OCI-LY1 (cell line): Measurements from ENCODE around the gene RPL36.

ENCODE experiments used
- H2AFZ ChIP-seq: fragments of 200-600 bp; sonication (generic), shearing (Covaris generic); 2 replicates; pipeline ENCODE4 v1.6.0; 2014; ENCODE audit warnings: antibody characterized with exemption, mild to moderate bottlenecking, low read length
- H3F3A ChIP-seq: fragments of 200-600 bp; sonication (generic), shearing (Covaris generic); 2 replicates; pipeline ENCODE4 v1.6.0; 2014; ENCODE audit warnings: mild to moderate bottlenecking, antibody characterized with exemption, low read length, moderate library complexity; ENCODE audit not compliant: insufficient read depth
- H3K27ac ChIP-seq: fragments of 200-600 bp; sonication (generic); 2 replicates; pipeline ENCODE4 v1.5.1; 2014; ENCODE audit warnings: low read length, mixed run types, mild to moderate bottlenecking, low read depth; ENCODE audit not compliant: poor library complexity, severe bottlenecking
- H3K27me3 ChIP-seq: fragments of 200-600 bp; sonication (generic); 2 replicates; pipeline ENCODE4 v1.6.0; 2014; ENCODE audit warnings: antibody characterized with exemption, mild to moderate bottlenecking, low read length, moderate library complexity; ENCODE audit not compliant: insufficient read depth
- H3K36me3 ChIP-seq: fragments of 200-600 bp; sonication (generic); 2 replicates; pipeline ENCODE4 v1.6.1; 2014; ENCODE audit warnings: mild to moderate bottlenecking, antibody characterized with exemption, low read length, moderate library complexity, mixed read lengths; ENCODE audit not compliant: insufficient read depth
- H3K4me1 ChIP-seq: fragments of 200-600 bp; sonication (generic); 2 replicates; pipeline ENCODE4 v1.5.1; 2014; ENCODE audit warnings: mild to moderate bottlenecking, low read length, moderate library complexity; ENCODE audit not compliant: insufficient read depth, severe bottlenecking
- H3K4me2 ChIP-seq: fragments of 200-600 bp; sonication (generic), shearing (Covaris generic); 2 replicates; pipeline ENCODE4 v1.6.1; 2014; ENCODE audit warnings: low read length
- H3K4me3 ChIP-seq: fragments of 200-600 bp; sonication (generic); 2 replicates; pipeline ENCODE4 v1.5.1; 2014; ENCODE audit warnings: low read length, low read depth, mild to moderate bottlenecking, mixed read lengths; ENCODE audit not compliant: poor library complexity, severe bottlenecking
- H3K79me2 ChIP-seq: fragments of 200-600 bp; shearing (Covaris generic); 2 replicates; pipeline ENCODE4 v1.6.1; 2016; ENCODE audit warnings: mixed run types, low read length, mixed read lengths; ENCODE audit not compliant: insufficient read depth
- H3K9ac ChIP-seq: fragments of 200-600 bp; sonication (generic), shearing (Covaris generic); 2 replicates; pipeline ENCODE4 v1.6.1; 2014; ENCODE audit warnings: mild to moderate bottlenecking, low read length, mixed read lengths
- H3K9me2 ChIP-seq: fragments of 200-600 bp; sonication (generic), shearing (Covaris generic); 2 replicates; pipeline ENCODE4 v1.6.1; 2014; ENCODE audit warnings: low read depth, mild to moderate bottlenecking, low read length, mixed read lengths
- H3K9me3 ChIP-seq: fragments of 200-600 bp; shearing (Covaris generic); 2 replicates; pipeline ENCODE4 v1.6.1; 2014; ENCODE audit warnings: low read length, mixed read lengths
- H4K20me1 ChIP-seq: fragments of 200-600 bp; sonication (generic), shearing (Covaris generic); 2 replicates; pipeline ENCODE4 v1.6.0; 2016; ENCODE audit warnings: mild to moderate bottlenecking, low read length; ENCODE audit not compliant: insufficient read depth
- EZH2 ChIP-seq: fragments of 200-600 bp; sonication (generic), shearing (Covaris generic); IDR thresholded peaks from 2 replicates; pipeline ENCODE4 v1.8.0; 2017; ENCODE audit warnings: borderline replicate concordance, mixed run types, mild to moderate bottlenecking, antibody characterized with exemption, low read length, moderate library complexity, mixed read lengths
- TF ChIP-seq, protein P1 (sequence below): fragments of 200-600 bp; sonication (generic), shearing (Covaris generic); IDR thresholded peaks from 2 replicates; pipeline ENCODE4 v1.5.1; 2017; ENCODE audit warnings: mild to moderate bottlenecking, antibody characterized with exemption, low read length, moderate library complexity, mixed read lengths

Gene RPL36

DNA sequence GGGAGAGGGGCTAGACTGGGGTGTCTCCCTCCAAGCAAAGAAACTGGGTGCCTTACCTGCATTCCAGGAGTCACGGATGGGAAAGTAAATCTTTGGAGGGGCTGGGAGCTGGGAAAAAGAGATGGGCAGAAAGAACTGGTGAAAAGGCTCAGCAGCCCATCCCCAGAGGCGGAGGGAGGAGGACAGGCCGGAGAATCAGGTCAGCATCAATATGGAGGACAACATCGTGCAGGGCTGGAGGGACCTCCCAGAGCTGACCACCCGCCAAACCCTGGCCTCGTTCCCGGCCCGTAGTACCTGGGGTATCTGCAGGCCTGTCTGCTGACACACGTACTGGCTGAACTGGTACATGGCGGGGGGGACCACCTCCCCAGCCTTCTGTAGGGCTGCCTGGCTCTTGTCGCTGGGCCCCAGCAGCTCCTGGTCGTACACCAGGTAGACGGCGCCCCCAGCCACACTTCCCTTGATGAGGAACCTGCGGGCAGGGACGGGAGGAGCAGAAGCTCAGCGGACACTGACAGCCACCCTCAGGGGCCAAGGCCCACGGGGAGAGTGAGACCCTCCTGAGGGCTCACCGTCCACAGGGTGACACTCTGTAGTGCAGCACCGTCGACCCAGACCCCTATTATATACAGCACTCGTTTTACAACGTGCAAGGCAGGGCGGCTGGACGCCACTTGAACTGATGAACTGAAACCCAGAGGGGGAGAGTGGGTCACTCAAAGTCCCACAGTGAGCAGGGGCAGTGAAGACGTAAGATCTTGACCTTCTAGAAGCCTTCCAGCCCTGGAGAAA lies 10.6 kb upstream of the RPL36 start:
- no peaks in the 10 kb centered on the region for H3F3A ChIP-seq
- H3K4me3 ChIP-seq: peak overlapping the region; percentile 86
- TF ChIP-seq, protein P1, sequence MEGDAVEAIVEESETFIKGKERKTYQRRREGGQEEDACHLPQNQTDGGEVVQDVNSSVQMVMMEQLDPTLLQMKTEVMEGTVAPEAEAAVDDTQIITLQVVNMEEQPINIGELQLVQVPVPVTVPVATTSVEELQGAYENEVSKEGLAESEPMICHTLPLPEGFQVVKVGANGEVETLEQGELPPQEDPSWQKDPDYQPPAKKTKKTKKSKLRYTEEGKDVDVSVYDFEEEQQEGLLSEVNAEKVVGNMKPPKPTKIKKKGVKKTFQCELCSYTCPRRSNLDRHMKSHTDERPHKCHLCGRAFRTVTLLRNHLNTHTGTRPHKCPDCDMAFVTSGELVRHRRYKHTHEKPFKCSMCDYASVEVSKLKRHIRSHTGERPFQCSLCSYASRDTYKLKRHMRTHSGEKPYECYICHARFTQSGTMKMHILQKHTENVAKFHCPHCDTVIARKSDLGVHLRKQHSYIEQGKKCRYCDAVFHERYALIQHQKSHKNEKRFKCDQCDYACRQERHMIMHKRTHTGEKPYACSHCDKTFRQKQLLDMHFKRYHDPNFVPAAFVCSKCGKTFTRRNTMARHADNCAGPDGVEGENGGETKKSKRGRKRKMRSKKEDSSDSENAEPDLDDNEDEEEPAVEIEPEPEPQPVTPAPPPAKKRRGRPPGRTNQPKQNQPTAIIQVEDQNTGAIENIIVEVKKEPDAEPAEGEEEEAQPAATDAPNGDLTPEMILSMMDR: no peak
- TF ChIP-seq EZH2: no peak
- H3K4me2 ChIP-seq: peak overlapping the region; percentile 89
- H3K9me2 ChIP-seq: no peaks in the 10 kb centered on the region
- peak overlapping the region; percentile 87 for H3K9ac ChIP-seq
- H3K27me3 ChIP-seq: no peaks in the 10 kb centered on the region
- H3K27ac ChIP-seq: peak overlapping the region; percentile 37
- H3K4me1 ChIP-seq: peaks cover 14% of the 10 kb centered on the region
- no peaks in the 10 kb centered on the region for H3K9me3 ChIP-seq
- H2AFZ ChIP-seq: no peak overlapping the region
- no peaks in the 10 kb centered on the region for H3K36me3 ChIP-seq
- H3K79me2 ChIP-seq: no peaks in the 10 kb centered on the region
- H4K20me1 ChIP-seq: no peaks in the 10 kb centered on the region

DNA sequence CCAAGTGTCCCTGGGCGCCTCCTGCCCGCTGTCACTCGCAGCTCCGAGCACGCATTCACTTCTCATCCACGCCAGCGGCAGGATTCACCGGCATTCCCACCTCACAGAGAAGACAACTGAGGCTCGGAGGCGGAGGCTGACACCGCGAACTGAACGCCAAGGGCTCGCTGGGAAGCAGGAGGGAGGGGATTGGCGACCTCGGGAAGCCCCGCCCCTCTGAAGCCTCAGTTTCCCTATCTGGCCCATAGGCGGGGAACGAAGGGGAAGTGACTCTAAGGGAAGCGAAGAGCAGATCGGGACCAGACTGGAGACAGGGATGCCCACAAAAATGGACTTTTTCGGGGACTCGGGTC lies 10.0 kb upstream of the RPL36 start:
- Histone ChIP-seq H2AFZ (no peak overlapping the region), H3K27ac (peak overlapping the region; percentile 37), H3K4me2 (peak overlapping the region; percentile 89)

DNA sequence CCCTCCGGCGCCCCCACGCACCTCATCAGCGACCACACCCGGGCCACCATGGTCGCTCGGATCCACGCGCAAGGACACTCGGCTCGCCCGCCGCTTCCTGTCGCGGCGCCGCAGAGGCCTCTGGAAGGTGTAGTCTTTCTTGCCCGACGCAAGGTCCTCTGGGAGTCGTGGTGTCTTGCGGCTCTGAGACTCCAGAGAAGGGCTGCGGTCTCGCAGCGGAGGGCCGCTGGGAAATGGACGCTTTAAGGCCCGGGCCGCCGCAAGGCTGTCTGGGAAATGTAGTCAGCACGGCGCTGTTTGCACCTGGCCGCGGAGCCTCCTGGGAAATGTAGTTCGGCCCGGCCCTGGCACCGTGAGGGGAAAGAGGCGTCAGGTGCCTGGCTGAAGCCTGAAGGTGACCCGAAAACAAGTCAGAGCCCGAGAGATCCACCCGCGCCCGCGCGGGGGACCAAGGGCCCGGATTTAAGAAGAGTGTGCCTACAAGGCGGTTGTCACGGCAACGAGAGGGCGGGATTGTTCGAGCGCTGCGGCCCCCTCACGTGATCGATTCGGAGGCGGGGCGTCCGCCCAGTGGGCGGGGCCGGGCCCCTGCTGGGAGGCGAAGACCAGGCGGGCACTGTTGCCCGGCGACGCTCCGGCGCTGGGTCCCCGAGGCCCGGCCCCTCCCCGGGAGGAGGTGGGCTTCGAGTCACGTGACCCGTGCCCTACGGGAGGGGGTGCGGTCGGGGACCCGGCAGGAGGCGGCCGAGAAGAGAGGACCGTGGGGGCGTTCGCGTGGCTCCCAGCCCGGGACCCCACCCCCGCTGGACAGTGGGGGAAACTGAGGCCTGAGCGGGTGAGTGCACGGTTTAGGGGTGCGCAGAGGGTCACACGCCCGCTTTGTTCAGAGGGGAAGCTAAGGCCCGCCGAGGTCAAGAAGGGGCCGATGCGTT lies 9.4 kb upstream of the RPL36 start, which contains the start of the genes HSD11B1L and MICOS13:
Gene HSD11B1L, plus strand, starts transcription at position 591 of the 932 bp plus-strand sequence. CDS start 3,806 bp downstream, outside the sequence.
Gene MICOS13, minus strand, starts transcription at position 80 of the 932 bp plus-strand sequence. Its CDS starts 30 bp downstream, at position 50.
- Histone ChIP-seq H3K4me3 (peak within 1 kb of the TSS; percentile 86), H4K20me1 (no peaks in the 10 kb centered on the region), H3K9ac (peak within 1 kb of the TSS; percentile 87), H3K27me3 (no peaks in the 10 kb centered on the region), H3K9me2 (no peaks in the 10 kb centered on the region), H3K9me3 (no peaks in the 10 kb centered on the region), H3K79me2 (no peaks in the 10 kb centered on the region), H2AFZ (no peak within 1 kb of the TSS), H3K4me1 (peaks cover 14% of the 10 kb centered on the region), H3F3A (no peaks in the 10 kb centered on the region), H3K36me3 (no peaks in the 10 kb centered on the region), H3K4me2 (peak within 1 kb of the TSS; percentile 89), H3K27ac (peak within 1 kb of the TSS; percentile 50)
- TF ChIP-seq, protein P1: no peak
- no peak for TF ChIP-seq EZH2

More for the DNA sequence above, 10.0 kb upstream of the RPL36 start:
- Histone ChIP-seq H3K9me3 (no peaks in the 10 kb centered on the region), H3K36me3 (no peaks in the 10 kb centered on the region), H3K9ac (peak overlapping the region; percentile 87), H3K79me2 (no peaks in the 10 kb centered on the region), H3K27me3 (no peaks in the 10 kb centered on the region), H3K4me1 (peaks cover 14% of the 10 kb centered on the region), H3K9me2 (no peaks in the 10 kb centered on the region), H4K20me1 (no peaks in the 10 kb centered on the region), H3K4me3 (peak overlapping the region; percentile 86), H3F3A (no peaks in the 10 kb centered on the region)
- TF ChIP-seq, protein P1: no peak
- TF ChIP-seq EZH2: no peak
